HEK293T (cell line): Measurements from ENCODE around the gene SYTL1.

Source experiments
- ARNT ChIP-seq: fragments of 450-650 bp; IDR thresholded peaks from 2 replicates; pipeline ENCODE4 v1.6.1; 2017; ENCODE audit warnings: mild to moderate bottlenecking
- BHLHE40 ChIP-seq: fragments of 450-650 bp; IDR thresholded peaks from 2 replicates; pipeline ENCODE4 v1.6.1; 2016; ENCODE audit warnings: mild to moderate bottlenecking, moderate library complexity, borderline replicate concordance
- FOXA1 ChIP-seq: fragments of 450-650 bp; IDR thresholded peaks from 2 replicates; pipeline ENCODE4 v1.6.1; 2016; ENCODE audit warnings: mild to moderate bottlenecking
- FOXM1 ChIP-seq: fragments of 450-650 bp; IDR thresholded peaks from 2 replicates; pipeline ENCODE4 v1.6.1; 2017; ENCODE audit warnings: mild to moderate bottlenecking, borderline replicate concordance
- L3MBTL2 ChIP-seq: fragments of 450-650 bp; conservative IDR thresholded peaks from 2 replicates; pipeline ENCODE4 v1.6.1; 2016; ENCODE audit warnings: mild to moderate bottlenecking
- TARDBP ChIP-seq: fragments of 450-650 bp; IDR thresholded peaks from 2 replicates; pipeline ENCODE4 v1.6.1; 2016
- ZNF384 ChIP-seq: fragments of 450-650 bp; IDR thresholded peaks from 2 replicates; pipeline ENCODE4 v1.6.1; 2016

DNA sequence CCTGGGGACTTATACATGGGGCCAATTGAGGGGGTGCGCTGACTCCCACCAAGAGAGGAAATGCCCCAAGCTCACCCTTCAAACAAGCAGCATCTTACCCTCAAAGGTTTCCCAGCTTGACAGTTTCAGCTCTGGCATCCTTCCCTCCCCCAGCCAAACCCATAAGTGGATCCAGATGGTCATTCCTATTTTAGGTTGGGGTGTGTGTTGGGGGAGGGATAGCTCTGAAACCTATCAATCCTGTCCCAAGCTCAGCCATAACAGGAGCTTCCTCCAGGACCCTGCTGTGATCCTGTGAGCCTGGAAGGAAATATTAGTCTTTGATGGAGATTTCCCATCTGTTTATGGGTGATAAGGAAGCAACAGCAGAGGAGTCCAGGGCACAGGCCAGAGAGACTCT lies 23.2 kb upstream of the SYTL1 start:
- TF ChIP-seq FOXA1 (no peak), ARNT (no peak), TARDBP (no peak), FOXM1 (no peak), L3MBTL2 (no peak), ZNF384 (no peak), BHLHE40 (no peak)
